Dendritic cell treated with granulocyte-macrophage colony-stimulating factor and Interleukin-4, amounts not matched to agents 40 ng/mL and 50 ng/mL, for 4 days (primary cell): Measurements from ENCODE around the gene CASP8.

Experiments
- H3K27ac Mint-ChIP-seq: one replicate; pipeline ENCODE4 v1.8.0; 2022; ENCODE audit warnings: mild to moderate bottlenecking, mixed read lengths
- H3K27me3 Mint-ChIP-seq: one replicate; pipeline ENCODE4 v1.8.0; 2022; ENCODE audit warnings: mild to moderate bottlenecking, mixed read lengths
- H3K36me3 Mint-ChIP-seq: one replicate; pipeline ENCODE4 v1.8.0; 2022; ENCODE audit warnings: low read depth, mixed read lengths
- H3K4me1 Mint-ChIP-seq: one replicate; pipeline ENCODE4 v1.8.0; 2022; ENCODE audit warnings: low read depth, mixed read lengths
- H3K4me3 Mint-ChIP-seq: one replicate; pipeline ENCODE4 v1.8.0; 2022; ENCODE audit warnings: mild to moderate bottlenecking, moderate library complexity, mixed read lengths
- H3K9me3 Mint-ChIP-seq: one replicate; pipeline ENCODE4 v1.8.0; 2022; ENCODE audit warnings: mixed read lengths
- intact Hi-C: fragments of 100-400 bp; cut with micrococcal nuclease; formaldehyde crosslinking; loops from one replicate; pipeline ENCODE4 v1.15.0; 2022

CASP8 gene

DNA sequence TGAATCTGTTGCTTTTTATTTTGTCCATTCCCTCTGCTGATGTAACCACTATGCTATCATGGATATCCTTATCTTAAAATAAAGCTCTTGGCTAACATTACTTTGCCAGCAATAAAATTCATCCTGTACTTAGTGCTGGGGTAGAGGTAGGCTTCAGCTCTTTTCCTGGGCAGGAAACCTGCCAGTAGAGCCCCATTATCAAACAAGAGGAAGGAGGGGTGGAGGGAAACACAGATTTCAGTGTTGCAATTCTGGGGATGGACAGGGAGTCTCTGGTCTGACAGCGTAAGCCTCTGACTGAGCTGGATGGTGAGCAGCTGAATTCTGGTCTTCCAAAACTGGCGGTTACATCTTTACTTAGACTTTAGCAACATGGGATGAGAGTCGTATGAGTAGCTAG, 47.5 kb downstream of the CASP8 start:
- no peaks in the 10 kb centered on the region for H3K27me3 Mint-ChIP-seq
- intact Hi-C loops = no loop called here
- peaks cover 42% of the 10 kb centered on the region for H3K36me3 Mint-ChIP-seq
- no peak overlapping the region for H3K4me3 Mint-ChIP-seq
- no peak overlapping the region for H3K27ac Mint-ChIP-seq
- H3K4me1 Mint-ChIP-seq = no peaks in the 10 kb centered on the region
- H3K9me3 Mint-ChIP-seq = peaks cover 33% of the 10 kb centered on the region

DNA sequence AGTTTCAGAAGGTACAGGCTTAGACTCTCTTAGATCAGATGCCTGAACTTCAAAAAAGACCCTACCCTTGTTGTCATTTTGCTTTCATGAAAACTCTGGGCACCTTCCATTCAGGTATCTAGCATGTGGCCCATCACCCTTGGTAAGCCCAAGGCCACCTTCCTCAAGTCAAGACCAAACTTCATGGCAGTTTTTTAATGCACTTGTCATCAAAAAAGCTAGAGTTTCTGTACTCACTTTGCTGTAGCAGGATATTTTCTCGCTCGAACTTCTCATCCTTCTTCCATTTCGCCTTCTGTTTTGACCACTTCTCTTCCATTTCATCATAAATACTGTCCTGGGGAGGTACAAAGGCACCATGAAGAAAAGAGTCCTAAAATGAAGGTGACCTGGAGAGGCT, 48.6 kb downstream of the CASP8 start:
- H3K4me3 Mint-ChIP-seq = no peak overlapping the region
- H3K9me3 Mint-ChIP-seq = peaks cover 28% of the 10 kb centered on the region
- H3K4me1 Mint-ChIP-seq = no peaks in the 10 kb centered on the region
- H3K36me3 Mint-ChIP-seq = peaks cover 45% of the 10 kb centered on the region
- H3K27ac Mint-ChIP-seq = no peak overlapping the region
- H3K27me3 Mint-ChIP-seq = no peaks in the 10 kb centered on the region
- intact Hi-C loops = no loop called here

GRCh38 chr2:201313362-201313761, 53.0 kb downstream of the CASP8 start:
- no peak overlapping the region for H3K27ac Mint-ChIP-seq
- H3K27me3 Mint-ChIP-seq = no peaks in the 10 kb centered on the region
- intact Hi-C loops = no loop called here
- no peak overlapping the region for H3K4me3 Mint-ChIP-seq
- H3K4me1 Mint-ChIP-seq = no peaks in the 10 kb centered on the region
- H3K9me3 Mint-ChIP-seq = peaks cover 56% of the 10 kb centered on the region
- peaks cover 25% of the 10 kb centered on the region for H3K36me3 Mint-ChIP-seq

- no peaks in the 10 kb centered on the region for H3K27me3 Mint-ChIP-seq
- H3K4me3 Mint-ChIP-seq = no peak overlapping the region
- peaks cover 76% of the 10 kb centered on the region for H3K9me3 Mint-ChIP-seq
- no peak overlapping the region for H3K27ac Mint-ChIP-seq
- intact Hi-C loops = no loop called here
- peaks cover 36% of the 10 kb centered on the region for H3K36me3 Mint-ChIP-seq
- H3K4me1 Mint-ChIP-seq = no peaks in the 10 kb centered on the region
These were observed 59.2 kb downstream of the CASP8 start for GRCh38 chr2:201319511-201319910.

- intact Hi-C loops = no loop called here
- peaks cover 75% of the 10 kb centered on the region for H3K9me3 Mint-ChIP-seq
- no peaks in the 10 kb centered on the region for H3K4me1 Mint-ChIP-seq
- H3K27ac Mint-ChIP-seq = no peak overlapping the region
- no peaks in the 10 kb centered on the region for H3K27me3 Mint-ChIP-seq
- peaks cover 36% of the 10 kb centered on the region for H3K36me3 Mint-ChIP-seq
- no peak overlapping the region for H3K4me3 Mint-ChIP-seq
These were observed 59.9 kb downstream of the CASP8 start for GRCh38 chr2:201320257-201320656.

- H3K36me3 Mint-ChIP-seq = peaks cover 36% of the 10 kb centered on the region
- no peaks in the 10 kb centered on the region for H3K4me1 Mint-ChIP-seq
- peaks cover 75% of the 10 kb centered on the region for H3K9me3 Mint-ChIP-seq
These were observed 60.4 kb downstream of the CASP8 start for GRCh38 chr2:201320701-201321100.

GRCh38 chr2:201322772-201323171, 62.4 kb downstream of the CASP8 start:
- no peaks in the 10 kb centered on the region for H3K27me3 Mint-ChIP-seq
- H3K36me3 Mint-ChIP-seq = peaks cover 36% of the 10 kb centered on the region
- intact Hi-C loops = no loop called here
- no peaks in the 10 kb centered on the region for H3K4me1 Mint-ChIP-seq
- no peak overlapping the region for H3K4me3 Mint-ChIP-seq
- peaks cover 69% of the 10 kb centered on the region for H3K9me3 Mint-ChIP-seq
- H3K27ac Mint-ChIP-seq = no peak overlapping the region

More at GRCh38 chr2:201320701-201321100, 60.4 kb downstream of the CASP8 start:
- Mint-ChIP-seq H3K27ac (no peak overlapping the region), H3K27me3 (no peaks in the 10 kb centered on the region), H3K4me3 (no peak overlapping the region)
- intact Hi-C loops = no loop called here

DNA sequence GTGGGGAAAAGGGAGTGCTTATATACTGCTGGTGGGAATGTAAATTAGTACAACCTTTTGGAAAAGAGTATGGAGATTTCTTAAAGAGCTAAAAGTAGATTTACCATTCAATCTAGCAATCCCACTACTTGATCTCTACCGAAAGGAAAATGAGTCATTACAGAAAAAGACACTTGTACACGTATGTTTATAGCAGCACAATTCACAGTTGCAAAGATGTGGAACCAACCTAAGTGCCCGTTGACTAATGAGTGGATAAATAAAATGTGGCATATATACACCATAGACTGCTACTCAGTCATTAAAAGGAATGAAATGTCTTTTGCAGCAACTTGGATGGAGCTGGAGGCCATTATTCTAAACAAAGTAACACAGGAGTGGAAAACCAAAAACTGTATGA, 67.3 kb downstream of the CASP8 start:
- intact Hi-C loops = no loop called here
- Mint-ChIP-seq H3K4me3 (no peak overlapping the region), H3K27ac (no peak overlapping the region), H3K9me3 (peaks cover 44% of the 10 kb centered on the region), H3K36me3 (peaks cover 16% of the 10 kb centered on the region), H3K4me1 (no peaks in the 10 kb centered on the region), H3K27me3 (no peaks in the 10 kb centered on the region)

DNA sequence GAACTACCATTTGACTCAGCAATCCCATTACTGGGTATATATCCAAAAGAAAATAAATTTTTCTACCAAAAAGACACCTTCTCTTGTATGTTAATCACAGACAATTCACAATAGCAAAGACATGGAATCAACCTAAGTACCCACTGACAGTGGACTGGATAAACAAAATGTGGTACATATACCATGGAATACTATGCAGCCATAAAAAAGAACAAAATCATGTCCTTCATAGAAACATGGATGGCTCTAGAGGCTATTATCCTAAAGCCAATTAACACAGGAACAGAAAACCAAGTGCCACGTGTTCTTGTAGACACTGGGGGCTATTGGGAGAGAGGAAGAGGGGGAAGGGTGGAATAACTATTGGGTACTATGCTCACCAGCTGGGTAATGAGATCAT, 69.1 kb downstream of the CASP8 start:
- intact Hi-C loops = no loop called here

More for the DNA sequence above, 69.1 kb downstream of the CASP8 start:
- peaks cover 31% of the 10 kb centered on the region for H3K9me3 Mint-ChIP-seq
- no peak overlapping the region for H3K4me3 Mint-ChIP-seq
- H3K4me1 Mint-ChIP-seq = no peaks in the 10 kb centered on the region
- H3K36me3 Mint-ChIP-seq = no peaks in the 10 kb centered on the region
- no peak overlapping the region for H3K27ac Mint-ChIP-seq
- no peaks in the 10 kb centered on the region for H3K27me3 Mint-ChIP-seq
